Measurements from ENCODE around the gene ZSCAN12.

- TF ChIP-seq EZH2 (IDR thresholded peaks at IDR 0.05; ENCODE audit: low read length, missing control alignments) (no peak), CTCF (conservative IDR thresholded peaks at IDR 0.05 in 1 of 2, IDR thresholded peaks at IDR 0.05 in 1 of 2; ENCODE audit: low read depth in 1 of 2, low read length in 2 of 2) (no peak)
Measured at GRCh38 chr6:28335040-28335563, 64.4 kb downstream of the ZSCAN12 start.
